ENCODE results near the gene SLC46A3. TPM values are rescaled to one million over a fixed set of nuclear protein-coding genes. Genes with fewer than 3 reads are reported as not detected.

SLC46A3 gene
- total RNA-seq, 1 donor from 2014 or later = 13.2 TPM

DNA sequence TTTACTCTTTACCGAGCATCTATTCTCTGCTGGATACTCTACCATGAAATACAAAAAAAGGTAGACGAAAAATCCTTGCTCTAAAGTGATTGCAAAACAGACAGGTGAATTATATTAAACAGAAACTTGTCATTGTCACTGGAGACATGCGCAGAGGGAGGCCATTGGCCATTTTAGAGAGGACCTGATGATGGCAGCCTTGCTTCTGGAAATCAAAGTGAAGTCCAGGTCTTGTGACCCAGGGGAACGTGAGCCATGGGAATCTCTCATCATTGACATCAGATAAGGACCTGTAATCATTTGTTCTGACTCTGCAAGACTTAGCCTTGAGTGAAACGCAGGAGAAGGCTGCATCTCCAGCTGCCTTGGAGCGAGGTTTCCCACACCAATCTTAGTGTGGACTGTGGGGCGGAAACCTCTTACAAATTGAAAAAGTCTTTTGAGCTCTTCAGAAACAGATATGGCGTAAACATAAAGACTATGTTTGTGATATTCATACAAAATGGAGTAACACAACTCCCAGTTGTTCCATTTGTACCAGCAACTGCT lies 16.8 kb upstream of the SLC46A3 start:
- Mint-ChIP-seq H3K27ac (ENCODE audit: unreplicated experiment) (no peak overlapping the region), H3K9me3 (ENCODE audit: unreplicated experiment) (no peaks in the 10 kb centered on the region), H3K27me3 (ENCODE audit: unreplicated experiment) (no peaks in the 10 kb centered on the region), H3K4me1 (ENCODE audit: unreplicated experiment) (no peaks in the 10 kb centered on the region), H3K36me3 (ENCODE audit: unreplicated experiment) (no peaks in the 10 kb centered on the region), H3K4me3 (ENCODE audit: unreplicated experiment) (no peak overlapping the region)
- no peak for DNase-seq (ENCODE audit: extremely low spot score, unreplicated experiment)
- TF ChIP-seq, protein P1, sequence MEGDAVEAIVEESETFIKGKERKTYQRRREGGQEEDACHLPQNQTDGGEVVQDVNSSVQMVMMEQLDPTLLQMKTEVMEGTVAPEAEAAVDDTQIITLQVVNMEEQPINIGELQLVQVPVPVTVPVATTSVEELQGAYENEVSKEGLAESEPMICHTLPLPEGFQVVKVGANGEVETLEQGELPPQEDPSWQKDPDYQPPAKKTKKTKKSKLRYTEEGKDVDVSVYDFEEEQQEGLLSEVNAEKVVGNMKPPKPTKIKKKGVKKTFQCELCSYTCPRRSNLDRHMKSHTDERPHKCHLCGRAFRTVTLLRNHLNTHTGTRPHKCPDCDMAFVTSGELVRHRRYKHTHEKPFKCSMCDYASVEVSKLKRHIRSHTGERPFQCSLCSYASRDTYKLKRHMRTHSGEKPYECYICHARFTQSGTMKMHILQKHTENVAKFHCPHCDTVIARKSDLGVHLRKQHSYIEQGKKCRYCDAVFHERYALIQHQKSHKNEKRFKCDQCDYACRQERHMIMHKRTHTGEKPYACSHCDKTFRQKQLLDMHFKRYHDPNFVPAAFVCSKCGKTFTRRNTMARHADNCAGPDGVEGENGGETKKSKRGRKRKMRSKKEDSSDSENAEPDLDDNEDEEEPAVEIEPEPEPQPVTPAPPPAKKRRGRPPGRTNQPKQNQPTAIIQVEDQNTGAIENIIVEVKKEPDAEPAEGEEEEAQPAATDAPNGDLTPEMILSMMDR (IDR thresholded peaks at IDR 0.05) = no peak

- Mint-ChIP-seq H3K4me1 (ENCODE audit: unreplicated experiment) (no peaks in the 10 kb centered on the region), H3K27me3 (ENCODE audit: unreplicated experiment) (no peaks in the 10 kb centered on the region), H3K9me3 (ENCODE audit: unreplicated experiment) (no peaks in the 10 kb centered on the region), H3K27ac (ENCODE audit: unreplicated experiment) (no peak overlapping the region), H3K4me3 (ENCODE audit: unreplicated experiment) (no peak overlapping the region), H3K36me3 (ENCODE audit: unreplicated experiment) (no peaks in the 10 kb centered on the region)
- TF ChIP-seq, protein P1 (IDR thresholded peaks at IDR 0.05) = no peak
- DNase-seq (ENCODE audit: extremely low spot score, unreplicated experiment) = no peak
Measured at GRCh38 chr13:28734906-28735305, 16.1 kb upstream of the SLC46A3 start.

- Mint-ChIP-seq H3K27ac (ENCODE audit: unreplicated experiment) (no peak overlapping the region), H3K9me3 (ENCODE audit: unreplicated experiment) (no peaks in the 10 kb centered on the region), H3K4me3 (ENCODE audit: unreplicated experiment) (no peak overlapping the region), H3K27me3 (ENCODE audit: unreplicated experiment) (no peaks in the 10 kb centered on the region), H3K4me1 (ENCODE audit: unreplicated experiment) (no peaks in the 10 kb centered on the region), H3K36me3 (ENCODE audit: unreplicated experiment) (no peaks in the 10 kb centered on the region)
- TF ChIP-seq, protein P1 (IDR thresholded peaks at IDR 0.05) = no peak
- no peak for DNase-seq (ENCODE audit: extremely low spot score, unreplicated experiment)
Measured at GRCh38 chr13:28730762-28731161, 12.0 kb upstream of the SLC46A3 start.

- no peak for DNase-seq (ENCODE audit: extremely low spot score, unreplicated experiment)
- H3K27me3 Mint-ChIP-seq (ENCODE audit: unreplicated experiment) = no peaks in the 10 kb centered on the region
- H3K36me3 Mint-ChIP-seq (ENCODE audit: unreplicated experiment) = no peaks in the 10 kb centered on the region
- H3K27ac Mint-ChIP-seq (ENCODE audit: unreplicated experiment) = no peak overlapping the region
- H3K4me1 Mint-ChIP-seq (ENCODE audit: unreplicated experiment) = no peaks in the 10 kb centered on the region
- TF ChIP-seq, protein P1 (IDR thresholded peaks at IDR 0.05) = no peak
- no peaks in the 10 kb centered on the region for H3K9me3 Mint-ChIP-seq (ENCODE audit: unreplicated experiment)
- H3K4me3 Mint-ChIP-seq (ENCODE audit: unreplicated experiment) = no peak overlapping the region
Measured at GRCh38 chr13:28729541-28729940, 10.8 kb upstream of the SLC46A3 start.

DNA sequence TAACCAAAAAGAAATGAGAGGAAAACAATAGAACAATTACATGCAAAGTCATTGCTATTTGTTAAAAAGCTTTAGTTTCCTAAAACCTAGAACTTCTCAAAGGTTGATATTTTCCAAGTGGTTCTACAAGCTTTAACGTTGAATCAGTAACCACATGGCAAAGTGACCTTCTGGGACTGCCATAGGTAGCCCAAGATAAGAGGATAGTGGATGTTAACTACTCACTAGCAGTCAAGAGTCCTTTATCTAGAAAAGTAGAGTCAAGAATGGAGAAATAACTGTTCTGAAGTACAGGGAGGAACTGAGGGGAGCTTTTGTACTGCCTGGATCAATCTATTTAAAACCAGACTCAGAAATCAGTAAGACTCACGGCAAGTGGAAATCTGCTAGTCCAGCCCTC lies 9.9 kb upstream of the SLC46A3 start:
- Mint-ChIP-seq H3K4me3 (ENCODE audit: unreplicated experiment) (no peak overlapping the region), H3K9me3 (ENCODE audit: unreplicated experiment) (no peaks in the 10 kb centered on the region), H3K27ac (ENCODE audit: unreplicated experiment) (no peak overlapping the region), H3K4me1 (ENCODE audit: unreplicated experiment) (no peaks in the 10 kb centered on the region), H3K27me3 (ENCODE audit: unreplicated experiment) (no peaks in the 10 kb centered on the region), H3K36me3 (ENCODE audit: unreplicated experiment) (no peaks in the 10 kb centered on the region)
- DNase-seq (ENCODE audit: extremely low spot score, unreplicated experiment) = no peak
- TF ChIP-seq, protein P1 (IDR thresholded peaks at IDR 0.05) = no peak

Data from osteocyte (in vitro differentiated cells).